ENCODE measurements around the gene NOS3.
"Not testable (repeated sequence)": the region's sequence is repeated elsewhere in the genome, so short reads cannot be mapped to it uniquely, and the experiment has no call there.

NOS3 gene

DNA sequence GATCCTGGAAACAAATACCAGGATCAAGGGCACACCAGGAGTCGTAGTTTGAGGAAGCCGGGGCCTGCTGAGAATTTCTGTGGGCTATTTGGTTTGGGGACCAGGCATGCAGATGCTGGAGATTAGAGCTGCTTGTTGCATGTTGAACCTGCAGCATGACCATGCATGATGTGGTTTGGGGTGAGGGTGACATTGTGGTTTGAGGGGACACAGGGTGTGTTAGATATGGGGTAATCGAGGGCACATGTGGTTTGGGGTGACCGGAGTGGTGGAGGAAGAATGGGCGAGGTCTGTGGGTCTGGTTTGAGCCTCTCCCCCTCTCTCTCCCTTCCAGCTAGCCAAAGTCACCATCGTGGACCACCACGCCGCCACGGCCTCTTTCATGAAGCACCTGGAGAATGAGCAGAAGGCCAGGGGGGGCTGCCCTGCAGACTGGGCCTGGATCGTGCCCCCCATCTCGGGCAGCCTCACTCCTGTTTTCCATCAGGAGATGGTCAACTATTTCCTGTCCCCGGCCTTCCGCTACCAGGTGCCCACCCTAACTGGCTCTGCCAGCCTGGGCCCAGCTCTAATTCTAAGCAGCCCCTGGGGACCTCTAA, 10.2 kb downstream of the NOS3 start:
- no peak for DNase-seq (ENCODE audit: low read depth, low spot score)

DNA sequence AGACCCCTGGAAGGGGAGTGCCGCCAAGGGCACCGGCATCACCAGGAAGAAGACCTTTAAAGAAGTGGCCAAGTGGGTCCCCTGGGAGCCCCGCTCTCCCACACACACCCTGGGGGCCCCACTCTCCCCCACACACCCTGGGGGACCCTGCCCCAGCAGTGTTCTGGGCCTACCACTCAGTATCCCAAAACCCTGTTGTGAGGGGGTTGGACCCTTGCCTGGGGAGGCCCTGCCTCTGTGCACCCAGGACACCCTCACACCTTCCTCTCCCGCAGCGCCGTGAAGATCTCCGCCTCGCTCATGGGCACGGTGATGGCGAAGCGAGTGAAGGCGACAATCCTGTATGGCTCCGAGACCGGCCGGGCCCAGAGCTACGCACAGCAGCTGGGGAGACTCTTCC, 10.7 kb downstream of the NOS3 start:
- no peak for DNase-seq (ENCODE audit: low read depth, low spot score)

DNA sequence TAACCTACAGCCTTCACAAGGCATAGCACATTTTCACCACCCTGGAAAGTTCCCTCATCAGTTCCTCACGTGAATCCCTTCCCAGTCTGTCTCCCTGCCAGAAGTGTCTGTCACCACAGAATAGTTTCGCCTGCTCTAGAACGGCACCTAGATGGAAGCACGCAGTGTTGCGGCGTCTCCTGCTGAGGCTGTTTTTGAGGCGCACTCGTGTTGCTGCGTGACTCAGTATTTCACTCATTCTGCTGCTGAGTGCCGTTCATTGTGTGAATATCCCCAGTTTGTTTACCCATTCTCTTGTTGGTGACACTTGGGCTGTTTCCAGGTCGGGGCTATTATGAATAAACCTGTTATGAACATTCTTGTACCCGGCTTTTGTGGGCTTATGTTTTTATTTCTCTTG, 12.8 kb downstream of the NOS3 start:
- DNase-seq (ENCODE audit: low read depth, low spot score): peak; percentile 79

GRCh38 chr7:151005566-151005965, 14.7 kb downstream of the NOS3 start:
- no peak for DNase-seq (ENCODE audit: low read depth, low spot score)

- no peak for DNase-seq (ENCODE audit: low read depth, low spot score)
Observed at GRCh38 chr7:151006590-151007300, 15.9 kb downstream of the NOS3 start.

DNA sequence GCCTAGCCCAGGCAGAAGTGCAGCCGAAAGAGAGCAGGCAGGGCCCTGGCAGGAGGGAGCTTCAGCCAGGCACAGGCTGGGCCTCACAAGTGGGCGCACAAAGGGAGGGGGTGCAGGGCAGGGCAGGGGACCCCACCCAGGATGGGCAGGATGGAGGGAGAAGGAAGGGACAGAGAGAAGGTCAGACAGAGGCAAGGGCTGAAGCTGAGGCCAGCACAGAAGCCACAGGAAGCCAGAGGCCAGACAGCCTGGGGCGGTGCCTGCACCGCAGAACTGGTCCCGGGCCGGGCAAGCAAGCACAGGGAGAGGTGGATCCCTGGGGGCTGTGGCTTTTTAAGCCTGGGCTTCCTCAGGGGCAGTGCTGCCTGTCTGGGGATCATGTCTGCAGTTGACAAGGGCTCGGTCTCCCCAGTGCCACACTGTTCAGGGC, 16.7 kb downstream of the NOS3 start:
- no peak for DNase-seq (ENCODE audit: low read depth, low spot score)

DNA sequence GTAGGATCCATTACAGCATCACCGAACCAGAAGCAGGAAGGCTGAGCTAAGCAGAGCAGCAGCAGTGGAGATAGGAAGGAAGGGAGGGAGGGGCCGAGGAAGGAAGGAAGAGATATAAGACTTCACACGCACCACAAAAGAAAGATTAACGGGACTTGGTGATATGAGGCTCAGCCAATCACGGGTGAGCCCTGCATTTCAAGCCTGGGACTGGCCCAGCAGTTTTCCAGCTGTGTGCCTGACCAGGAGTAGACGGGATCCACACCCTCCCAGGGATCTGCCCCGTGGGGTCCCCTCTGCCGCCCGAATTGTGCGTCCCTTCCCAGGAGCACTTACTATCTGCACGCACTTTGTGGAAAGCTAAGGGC, 17.3 kb downstream of the NOS3 start:
- no peak for DNase-seq (ENCODE audit: low read depth, low spot score)

DNA sequence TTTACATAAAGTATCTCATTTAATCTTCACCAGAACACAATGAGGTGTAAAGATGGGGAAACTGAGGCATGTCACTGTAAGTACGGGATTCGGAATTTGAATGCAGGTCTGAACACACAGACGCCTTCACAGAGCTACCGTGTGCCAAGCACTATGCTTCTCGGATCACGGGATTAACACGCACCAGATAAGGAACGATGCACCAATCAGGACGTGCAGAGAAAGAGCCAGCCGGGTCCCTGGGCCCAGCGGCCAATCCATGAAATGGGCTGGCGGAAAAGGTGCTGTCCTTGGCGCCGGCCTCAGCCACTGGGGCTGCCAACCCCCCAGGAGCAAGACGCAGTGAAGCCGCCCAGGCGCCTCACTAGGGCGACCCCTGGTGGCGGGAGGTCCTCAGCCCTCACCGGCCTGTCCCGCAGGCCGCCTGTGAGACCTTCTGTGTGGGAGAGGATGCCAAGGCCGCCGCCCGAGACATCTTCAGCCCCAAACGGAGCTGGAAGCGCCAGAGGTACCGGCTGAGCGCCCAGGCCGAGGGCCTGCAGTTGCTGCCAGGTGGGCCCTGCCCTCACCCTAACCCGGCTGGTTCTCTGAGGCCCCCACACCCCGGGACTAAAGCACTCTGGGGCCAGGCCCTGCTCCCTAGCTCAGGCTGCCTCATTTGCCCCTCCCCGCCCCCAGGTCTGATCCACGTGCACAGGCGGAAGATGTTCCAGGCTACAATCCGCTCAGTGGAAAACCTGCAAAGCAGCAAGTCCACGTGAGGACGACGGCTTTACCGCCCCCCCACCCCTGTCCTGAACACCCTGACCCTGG, 17.9 kb downstream of the NOS3 start:
- peak; percentile 39 for DNase-seq (ENCODE audit: low read depth, low spot score)

DNA sequence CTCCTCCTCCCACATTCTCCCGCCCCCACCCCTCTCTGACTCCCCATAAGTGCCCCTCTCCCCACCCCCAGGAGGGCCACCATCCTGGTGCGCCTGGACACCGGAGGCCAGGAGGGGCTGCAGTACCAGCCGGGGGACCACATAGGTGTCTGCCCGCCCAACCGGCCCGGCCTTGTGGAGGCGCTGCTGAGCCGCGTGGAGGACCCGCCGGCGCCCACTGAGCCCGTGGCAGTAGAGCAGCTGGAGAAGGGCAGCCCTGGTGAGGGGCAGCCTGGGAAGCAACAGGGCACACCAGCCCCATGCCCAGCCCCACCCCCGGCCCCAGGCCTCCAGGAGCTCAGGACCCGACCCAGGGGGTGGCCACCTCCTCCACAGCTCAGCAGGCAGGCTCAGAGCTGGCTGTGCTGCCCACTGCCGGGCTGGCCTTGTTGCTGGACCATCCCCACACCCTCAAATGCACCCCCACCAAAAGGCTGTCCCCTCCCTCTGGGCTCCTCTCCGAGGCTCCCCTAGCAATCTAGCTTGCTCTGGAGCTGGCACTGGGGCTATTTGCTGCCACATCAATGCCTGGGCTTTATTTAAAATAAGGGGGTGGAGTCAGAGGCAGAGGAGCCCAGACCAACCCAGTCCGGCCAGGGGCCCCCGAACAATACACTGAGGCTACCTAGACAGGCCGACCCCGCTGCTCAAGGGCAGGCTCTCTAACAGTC, 18.7 kb downstream of the NOS3 start:
- DNase-seq (ENCODE audit: low read depth, low spot score): no peak

DNA sequence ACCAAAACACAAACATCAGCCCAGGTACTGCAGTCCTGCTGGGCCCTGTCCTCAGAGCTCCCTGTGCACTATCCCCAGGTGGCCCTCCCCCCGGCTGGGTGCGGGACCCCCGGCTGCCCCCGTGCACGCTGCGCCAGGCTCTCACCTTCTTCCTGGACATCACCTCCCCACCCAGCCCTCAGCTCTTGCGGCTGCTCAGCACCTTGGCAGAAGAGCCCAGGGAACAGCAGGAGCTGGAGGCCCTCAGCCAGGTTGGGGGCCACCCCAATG, 19.2 kb downstream of the NOS3 start:
- no peak for DNase-seq (ENCODE audit: low read depth, low spot score)

DNA sequence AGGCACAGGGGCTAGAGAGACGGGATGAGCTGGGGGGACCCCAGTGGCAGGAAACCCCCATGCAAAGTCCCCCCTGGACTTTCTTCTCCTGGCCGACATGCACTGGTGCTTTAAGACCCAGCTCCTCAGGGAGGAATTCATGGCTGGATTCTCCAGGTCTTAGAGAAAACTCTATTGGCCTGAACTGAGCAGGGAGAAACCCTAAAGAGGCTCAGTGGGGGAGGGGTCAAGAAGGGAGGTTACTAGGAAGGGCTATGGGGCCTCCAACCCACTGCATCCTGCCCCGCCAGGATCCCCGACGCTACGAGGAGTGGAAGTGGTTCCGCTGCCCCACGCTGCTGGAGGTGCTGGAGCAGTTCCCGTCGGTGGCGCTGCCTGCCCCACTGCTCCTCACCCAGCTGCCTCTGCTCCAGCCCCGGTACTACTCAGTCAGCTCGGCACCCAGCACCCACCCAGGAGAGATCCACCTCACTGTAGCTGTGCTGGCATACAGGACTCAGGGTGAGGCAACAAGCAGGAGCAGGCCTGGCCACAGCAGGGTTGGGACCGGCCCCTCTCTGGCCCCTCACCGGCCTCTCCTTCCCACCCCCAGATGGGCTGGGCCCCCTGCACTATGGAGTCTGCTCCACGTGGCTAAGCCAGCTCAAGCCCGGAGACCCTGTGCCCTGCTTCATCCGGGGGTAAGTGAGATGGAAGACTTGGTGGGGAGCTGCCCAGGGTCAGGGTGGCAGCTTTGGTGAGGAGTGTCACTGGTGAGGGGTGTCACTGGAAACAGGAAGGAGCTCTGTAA, 19.7 kb downstream of the NOS3 start:
- peak; percentile 38 for DNase-seq (ENCODE audit: low read depth, low spot score)

- DNase-seq (ENCODE audit: low read depth, low spot score): no peak
Observed at GRCh38 chr7:151011097-151011409, 20.2 kb downstream of the NOS3 start.

- DNase-seq (ENCODE audit: low read depth, low spot score): not testable (repeated sequence)
Observed at GRCh38 chr7:151011616-151012015, 20.8 kb downstream of the NOS3 start.

DNA sequence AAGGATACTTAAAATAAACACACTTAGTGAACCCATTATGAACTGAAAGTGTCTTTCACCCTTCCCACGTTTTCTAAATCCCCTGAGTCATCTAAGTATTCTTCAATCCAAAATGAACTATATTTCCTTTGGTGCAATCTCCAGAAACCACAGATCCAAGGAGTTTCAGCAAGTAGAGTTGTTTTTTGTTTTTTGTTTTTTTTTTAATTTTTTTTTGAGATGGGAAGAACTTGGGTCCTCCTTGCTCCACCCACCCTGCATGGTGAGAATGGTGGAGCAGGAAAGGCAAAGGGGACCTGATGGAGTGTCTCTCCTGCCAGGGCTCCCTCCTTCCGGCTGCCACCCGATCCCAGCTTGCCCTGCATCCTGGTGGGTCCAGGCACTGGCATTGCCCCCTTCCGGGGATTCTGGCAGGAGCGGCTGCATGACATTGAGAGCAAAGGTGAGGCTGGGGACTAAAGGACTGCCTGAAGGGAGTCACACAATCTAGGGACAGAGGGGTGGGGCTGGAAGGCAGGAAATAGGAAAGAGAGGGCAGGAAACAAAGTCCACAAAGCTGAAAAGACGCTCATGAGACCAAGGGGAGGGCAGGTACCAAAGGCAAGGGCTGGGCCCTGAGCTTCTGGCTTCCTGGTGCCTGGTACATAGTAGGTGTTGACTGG, 21.3 kb downstream of the NOS3 start:
- DNase-seq (ENCODE audit: low read depth, low spot score): no peak

DNA sequence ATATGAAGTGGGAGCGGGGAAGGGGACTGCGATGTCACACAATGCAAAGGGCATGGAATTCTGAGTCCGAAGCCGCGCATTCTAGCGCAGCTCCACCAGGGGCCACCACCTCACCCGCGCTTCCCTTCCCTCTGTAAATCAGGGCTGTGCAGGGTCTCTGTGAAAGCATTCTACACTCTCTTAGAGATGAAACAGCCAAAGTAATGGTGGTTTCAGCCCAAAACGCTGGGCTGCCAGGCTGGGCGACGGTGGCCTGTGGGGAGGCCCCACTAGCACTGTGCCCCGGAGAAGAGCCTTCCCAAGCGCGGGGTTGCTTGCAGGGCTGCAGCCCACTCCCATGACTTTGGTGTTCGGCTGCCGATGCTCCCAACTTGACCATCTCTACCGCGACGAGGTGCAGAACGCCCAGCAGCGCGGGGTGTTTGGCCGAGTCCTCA, 22.1 kb downstream of the NOS3 start:
- peak; percentile 62 for DNase-seq (ENCODE audit: low read depth, low spot score)

- DNase-seq (ENCODE audit: low read depth, low spot score): no peak
Observed at GRCh38 chr7:151013356-151013732, 22.5 kb downstream of the NOS3 start.

- peak; percentile 82 for DNase-seq (ENCODE audit: low read depth, low spot score)
Observed at GRCh38 chr7:151013733-151014497, 23.1 kb downstream of the NOS3 start.

DNA sequence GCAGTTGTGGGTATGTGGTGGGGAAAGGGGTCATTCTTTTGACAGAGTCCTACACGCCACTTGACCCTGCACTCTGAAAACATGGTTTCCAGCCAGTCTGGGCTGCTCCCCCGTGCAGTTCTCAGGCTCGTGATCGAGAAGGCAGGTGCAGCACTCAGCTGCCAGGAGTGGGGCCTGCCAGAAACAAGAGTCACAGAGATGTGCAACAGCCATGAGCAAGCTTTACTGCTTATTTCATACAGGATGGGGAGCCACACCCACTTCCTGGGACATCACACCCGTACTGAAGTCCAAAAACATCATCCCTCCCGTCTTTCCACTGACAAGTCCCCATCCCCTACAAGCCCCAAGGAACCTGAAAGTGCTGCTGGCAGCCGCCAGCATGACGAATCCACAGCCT, 24.1 kb downstream of the NOS3 start:
- DNase-seq (ENCODE audit: low read depth, low spot score): no peak

DNA sequence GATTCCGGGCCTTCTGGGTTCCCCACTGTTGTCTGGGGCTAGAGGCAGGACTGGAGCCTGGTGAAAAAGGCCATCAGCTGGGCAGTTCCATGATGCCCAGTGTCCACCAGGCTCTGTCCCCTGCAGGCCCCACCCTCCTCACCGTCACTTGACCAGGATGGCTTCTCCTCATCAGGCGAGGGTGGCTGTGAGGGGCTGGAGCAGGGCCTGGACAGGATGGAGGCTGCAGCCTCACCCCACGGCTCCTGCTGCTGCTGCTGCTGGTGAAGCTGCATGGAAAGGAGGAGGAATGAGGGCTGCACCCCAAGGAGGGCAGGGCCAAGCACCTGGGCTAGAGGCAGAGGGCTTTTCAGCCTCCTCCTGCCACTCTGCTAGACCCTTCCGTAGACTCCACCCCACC, 25.1 kb downstream of the NOS3 start:
- no peak for DNase-seq (ENCODE audit: low read depth, low spot score)

DNA sequence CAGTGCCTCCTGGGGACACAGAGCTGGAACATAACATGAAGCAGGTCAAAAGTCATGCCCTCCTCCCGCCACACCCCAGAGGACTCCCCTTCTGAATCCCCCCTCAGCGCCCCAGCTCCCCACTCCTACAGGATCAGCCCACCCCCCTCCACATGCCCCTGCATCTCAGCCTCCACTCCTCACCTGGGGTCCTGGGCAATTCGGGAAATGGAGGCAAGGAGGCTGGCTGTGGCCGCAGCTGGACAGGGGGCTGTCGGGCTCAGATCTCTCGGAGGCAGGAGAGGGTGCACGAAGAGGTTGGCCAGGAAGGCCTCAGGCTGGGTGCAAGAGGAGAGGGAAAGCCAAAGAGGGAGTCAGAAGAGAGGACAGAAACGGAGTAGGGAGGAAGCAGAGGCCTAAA, 25.7 kb downstream of the NOS3 start:
- no peak for DNase-seq (ENCODE audit: low read depth, low spot score)

- DNase-seq (ENCODE audit: low read depth, low spot score): no peak
Observed at GRCh38 chr7:151016942-151017341, 26.1 kb downstream of the NOS3 start.

Measured in astrocyte of the hippocampus (primary cell).